Urinary bladder (tissue), 4 donors: ENCODE measurements around the gene LCN6. TPM values are rescaled to one million over a fixed set of nuclear protein-coding genes. Genes with fewer than 3 reads are reported as not detected.

Experiments used
- DNase-seq: peaks from one replicate; pipeline ENCODE4 v3.0.0-alpha.2; 2015; ENCODE audit errors: extremely low spot score
- H3K27ac ChIP-seq: one replicate; pipeline ENCODE4 v1.5.1; 2013; ENCODE audit warnings: low read depth, mild to moderate bottlenecking, moderate library complexity
- H3K36me3 ChIP-seq: one replicate; pipeline ENCODE4 v1.6.1; 2013; ENCODE audit warnings: mild to moderate bottlenecking, moderate library complexity; ENCODE audit not compliant: insufficient read depth
- H3K4me1 ChIP-seq: one replicate; pipeline ENCODE4 v1.6.1; 2013; ENCODE audit warnings: mild to moderate bottlenecking, moderate library complexity; ENCODE audit not compliant: insufficient read depth
- H3K4me3 ChIP-seq: one replicate; pipeline ENCODE4 v1.5.1; 2013; ENCODE audit warnings: low read depth, low read length
- WGBS: extraction: QIAGEN DNeasy Blood & Tissue Kit; methylation state at CpG from one replicate; pipeline ENCODE4 v1.1.7; 2013; 5-methylcytosine and 5-hydroxymethylcytosine counted together
- polyA plus RNA-seq: library from polyadenylated mRNA; stranded (reverse); fragments of 200-250 nt; gene quantifications from one replicate; pipeline ENCODE4 v1.2.3, GENCODE V29; 2013
- total RNA-seq: library from RNA; depleted of rRNA; stranded (reverse); fragments of >200 nt; gene quantifications from one replicate; pipeline ENCODE4 v1.2.3, GENCODE V29; 2014
- donor health status: healthy with polysubstance abuse.
- donor health status: healthy.

LCN6 gene
- total and polyA plus RNA-seq, 2 donors = 26.6 TPM; not detected in 1

DNA sequence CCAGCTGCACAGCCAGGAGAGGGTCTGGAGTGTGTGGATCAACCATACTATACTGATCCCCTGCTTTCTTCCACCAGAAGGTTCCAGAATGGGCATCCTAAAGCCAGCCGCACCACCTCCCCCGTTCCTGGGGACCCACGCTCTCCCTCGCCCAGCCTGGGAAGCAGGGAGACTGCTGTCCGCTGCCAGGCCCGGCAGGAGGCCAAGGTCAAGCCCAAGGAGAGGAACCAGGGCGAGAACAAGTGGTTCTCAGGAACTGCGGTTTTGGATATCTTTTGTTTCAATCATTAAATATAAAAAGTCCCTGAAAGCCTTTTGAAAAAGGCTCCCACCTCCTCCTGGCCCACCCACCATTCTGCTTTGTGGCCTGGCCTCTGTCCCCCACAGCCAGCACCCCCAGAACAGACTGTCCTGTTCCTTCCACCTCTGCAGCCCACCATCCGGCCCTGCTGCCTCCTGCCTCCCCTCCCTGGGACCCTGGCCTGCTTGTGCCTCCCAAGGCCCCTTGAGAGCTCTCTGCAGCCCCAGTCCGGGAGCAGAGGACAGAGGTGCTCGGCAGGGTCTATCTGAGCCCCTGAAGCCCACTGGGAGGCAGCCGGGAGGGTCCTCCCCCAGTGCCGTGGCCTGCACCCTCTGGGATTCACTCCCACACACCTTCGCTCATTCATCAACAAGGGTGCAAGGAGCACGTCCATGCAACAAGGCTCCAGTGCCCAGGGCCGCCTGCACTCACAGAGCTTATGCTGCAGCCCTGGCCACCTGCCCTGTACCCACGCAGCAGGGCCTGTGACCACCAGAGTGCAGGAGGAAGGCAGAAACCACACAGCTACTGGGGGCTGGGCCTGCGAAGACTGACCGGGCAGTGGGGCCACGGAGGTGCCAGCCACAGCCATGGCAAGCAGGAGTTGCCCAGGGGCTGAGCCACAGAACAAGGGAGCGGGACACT lies 614 bp upstream of the LCN6 start:
- Histone ChIP-seq H3K36me3 (no peaks in the 10 kb centered on the region), H3K27ac (no peak overlapping the region), H3K4me1 (no peaks in the 10 kb centered on the region), H3K4me3 (no peak overlapping the region)
- no peak for DNase-seq
- 76% methylated on average over 21 of the region's 21 CpGs for WGBS

DNA sequence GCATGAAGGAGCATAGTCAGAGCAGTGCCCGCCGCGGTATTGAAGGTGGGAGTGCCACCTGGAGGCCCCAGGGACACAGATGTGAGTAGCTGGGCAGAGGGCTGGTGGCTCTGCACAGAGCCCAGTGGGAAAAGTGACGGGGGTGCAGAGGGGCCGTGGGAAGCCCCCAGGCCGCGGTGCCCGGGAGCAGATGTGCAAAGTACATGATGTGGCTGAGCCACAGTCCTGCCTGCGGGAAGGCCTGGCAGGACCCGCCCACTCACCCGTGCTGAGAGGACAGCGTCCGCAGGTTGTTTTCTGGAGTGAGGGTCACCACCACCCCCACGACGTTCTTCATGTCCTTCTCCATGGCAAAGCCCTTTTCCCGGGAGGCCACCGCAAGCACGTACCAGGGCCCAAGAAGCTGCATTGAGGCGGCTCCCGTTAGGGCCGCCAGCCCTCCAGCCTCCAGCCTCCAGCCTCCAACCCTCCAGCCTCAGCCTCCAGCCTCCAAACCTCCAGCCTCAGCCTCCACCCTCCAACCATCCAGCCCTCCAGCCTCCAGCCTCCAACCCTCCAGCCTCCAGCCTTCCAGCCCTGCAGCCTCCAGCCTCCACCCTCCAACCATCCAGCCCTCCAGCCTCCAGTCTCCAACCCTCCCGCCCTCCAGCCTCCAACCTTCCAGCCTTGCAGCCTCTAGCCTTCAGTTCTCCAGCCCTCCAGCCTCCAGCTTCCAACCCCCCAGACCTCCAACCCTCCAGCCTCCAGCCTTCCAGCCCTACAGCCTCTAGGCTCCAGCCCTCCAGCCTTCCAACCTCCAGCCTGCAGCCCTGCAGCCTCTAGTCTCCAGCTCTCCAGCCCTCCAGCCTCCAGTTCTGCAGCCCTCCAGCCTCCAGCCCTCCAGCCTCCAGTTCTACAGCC lies 914 bp downstream of the LCN6 start:
- Histone ChIP-seq H3K4me1 (no peaks in the 10 kb centered on the region), H3K4me3 (no peak overlapping the region), H3K36me3 (no peaks in the 10 kb centered on the region), H3K27ac (no peak overlapping the region)
- DNase-seq = no peak
- WGBS = 89% methylated on average over 22 of the region's 22 CpGs

DNA sequence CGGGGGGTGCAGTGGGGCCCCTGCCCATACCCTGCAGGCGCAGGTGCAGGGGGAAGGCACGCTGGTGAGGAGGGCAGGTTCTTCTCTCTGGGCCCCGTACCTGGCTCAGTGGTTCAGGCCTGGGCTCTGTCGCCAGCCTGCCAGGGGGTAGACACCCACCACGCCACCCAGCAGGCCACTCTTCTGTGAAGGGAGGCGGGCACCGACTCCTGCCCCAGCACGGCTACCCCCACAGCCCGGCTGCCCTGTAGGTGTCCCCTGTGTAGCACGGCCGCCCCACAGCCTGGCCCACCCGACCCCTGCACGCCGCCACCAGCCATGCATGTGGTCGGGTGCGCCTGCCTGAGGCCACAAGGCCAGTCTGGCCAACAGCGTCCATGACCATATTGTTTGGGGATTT lies 1.7 kb downstream of the LCN6 start:
- no peak for DNase-seq
- WGBS = 94% methylated on average over 18 of the region's 18 CpGs
- H3K27ac ChIP-seq = no peak overlapping the region
- H3K4me3 ChIP-seq = no peak overlapping the region
- H3K36me3 ChIP-seq = no peaks in the 10 kb centered on the region
- H3K4me1 ChIP-seq = no peaks in the 10 kb centered on the region

DNA sequence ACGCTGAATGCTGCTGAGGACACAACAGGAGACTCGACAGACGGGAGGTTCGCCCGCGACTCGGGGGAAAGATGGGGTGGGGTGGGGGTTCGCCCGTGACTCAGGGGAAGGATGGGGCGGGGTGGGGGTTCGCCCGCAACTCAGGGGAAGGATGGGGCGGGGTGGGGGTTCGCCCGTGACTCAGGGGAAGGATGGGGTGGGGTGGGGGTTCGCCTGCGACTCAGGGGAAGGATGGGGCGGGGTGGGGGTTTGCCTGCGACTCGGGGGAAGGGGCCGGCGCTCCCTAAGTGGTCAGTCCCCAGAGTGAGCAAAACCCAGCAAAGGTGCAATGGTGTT lies 2.2 kb downstream of the LCN6 start:
- 79% methylated on average over 22 of the region's 22 CpGs for WGBS
- H3K36me3 ChIP-seq = no peaks in the 10 kb centered on the region
- H3K4me3 ChIP-seq = no peak overlapping the region

DNA sequence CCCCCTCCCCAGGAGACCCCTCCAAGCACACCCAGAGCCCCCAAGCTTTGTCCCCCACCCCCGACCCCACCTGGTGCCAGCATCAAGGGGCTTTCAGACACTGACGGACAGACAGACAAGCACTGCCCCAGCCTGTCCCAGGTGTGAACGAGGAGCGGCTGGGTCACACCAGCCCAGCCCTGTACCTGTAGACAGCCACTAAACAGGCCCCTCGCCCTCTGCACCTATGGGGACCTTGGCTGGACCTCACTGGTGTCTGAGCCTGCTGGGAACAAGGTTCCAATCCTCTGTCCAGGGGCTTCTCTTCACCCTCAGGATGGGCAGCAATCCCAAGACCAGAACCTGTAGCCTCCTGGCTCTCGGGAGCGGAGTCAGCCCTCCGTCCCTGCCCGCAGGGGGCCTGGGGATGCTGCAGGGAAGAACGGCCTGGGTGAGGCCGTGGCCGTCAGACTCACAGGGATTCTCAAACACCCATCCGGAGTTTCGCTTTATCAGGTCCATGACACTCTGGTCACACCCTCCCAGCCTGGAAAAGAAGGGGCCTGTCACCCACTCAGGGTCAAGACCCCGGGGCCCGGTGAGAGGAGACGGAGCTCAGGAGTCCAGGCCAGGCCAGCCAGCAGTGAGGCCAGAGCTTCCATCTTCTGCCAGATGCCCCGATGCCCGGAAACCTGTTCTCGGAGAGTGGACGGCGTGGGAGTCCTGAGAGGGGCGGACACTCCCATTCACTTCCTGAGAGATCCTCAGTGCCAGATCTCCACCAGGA lies 2.8 kb downstream of the LCN6 start:
- Histone ChIP-seq H3K36me3 (no peaks in the 10 kb centered on the region), H3K27ac (no peak overlapping the region), H3K4me3 (no peak overlapping the region), H3K4me1 (no peaks in the 10 kb centered on the region)
- no peak for DNase-seq
- 84% methylated on average over 23 of the region's 23 CpGs for WGBS

More for the DNA sequence above, 2.2 kb downstream of the LCN6 start:
- Histone ChIP-seq H3K4me1 (no peaks in the 10 kb centered on the region), H3K27ac (no peak overlapping the region)
- DNase-seq = no peak

DNA sequence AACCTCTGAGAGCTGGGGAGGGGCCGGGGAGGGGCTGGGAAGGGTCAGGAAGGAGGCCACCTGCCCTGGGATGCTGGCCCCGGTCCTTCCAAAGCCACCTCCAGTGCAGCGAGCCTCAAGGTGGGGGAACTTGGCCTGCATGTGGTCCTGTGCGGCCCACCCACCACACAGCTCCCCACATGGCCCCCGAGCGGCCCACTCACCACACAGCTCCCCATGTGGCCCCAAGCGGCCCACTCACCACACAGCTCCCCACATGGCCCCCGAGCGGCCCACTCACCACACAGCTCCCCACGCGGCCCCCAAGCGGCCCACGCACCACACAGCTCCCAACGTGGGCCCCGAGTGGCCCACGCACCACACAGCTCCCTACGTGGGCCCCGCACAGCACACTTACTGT lies 3.6 kb downstream of the LCN6 start:
- no peak overlapping the region for H3K27ac ChIP-seq
- H3K4me1 ChIP-seq = no peaks in the 10 kb centered on the region

DNA sequence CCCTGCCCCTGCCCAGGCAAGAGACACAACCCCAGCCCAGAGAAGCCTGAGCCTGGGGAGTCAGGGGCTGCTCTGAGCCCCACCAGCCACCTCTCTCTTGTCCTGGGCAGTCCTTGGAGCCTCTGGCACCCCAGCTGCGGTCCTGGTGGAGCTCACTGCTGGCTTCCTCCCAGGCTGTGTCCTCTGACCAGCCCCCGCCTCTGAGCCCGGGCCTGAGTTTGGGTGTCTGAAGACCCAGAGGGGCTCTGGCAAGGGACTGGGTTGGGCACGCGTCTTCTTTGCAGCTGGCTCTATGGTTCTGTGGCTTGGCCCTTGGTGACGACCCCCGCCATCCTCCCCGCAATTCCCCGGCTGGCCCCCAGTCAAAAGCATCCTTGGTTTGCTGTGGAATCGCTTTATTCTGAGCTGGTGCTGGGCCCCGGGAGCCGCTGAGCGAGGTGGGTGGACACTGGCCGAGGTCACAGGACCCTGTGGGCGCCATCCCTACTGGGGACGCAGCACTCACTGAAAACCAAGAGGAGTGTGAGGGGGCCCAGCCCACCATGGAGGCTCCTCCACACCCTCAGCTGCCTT lies 4.6 kb downstream of the LCN6 start:
- Histone ChIP-seq H3K36me3 (no peaks in the 10 kb centered on the region), H3K4me3 (no peak overlapping the region), H3K4me1 (no peaks in the 10 kb centered on the region), H3K27ac (no peak overlapping the region)
- 83% methylated on average over 16 of the region's 16 CpGs for WGBS
- no peak for DNase-seq

More for the DNA sequence above, 3.6 kb downstream of the LCN6 start:
- WGBS = 91% methylated on average over 18 of the region's 18 CpGs
- no peak overlapping the region for H3K4me3 ChIP-seq
- H3K36me3 ChIP-seq = no peaks in the 10 kb centered on the region
- DNase-seq = no peak

DNA sequence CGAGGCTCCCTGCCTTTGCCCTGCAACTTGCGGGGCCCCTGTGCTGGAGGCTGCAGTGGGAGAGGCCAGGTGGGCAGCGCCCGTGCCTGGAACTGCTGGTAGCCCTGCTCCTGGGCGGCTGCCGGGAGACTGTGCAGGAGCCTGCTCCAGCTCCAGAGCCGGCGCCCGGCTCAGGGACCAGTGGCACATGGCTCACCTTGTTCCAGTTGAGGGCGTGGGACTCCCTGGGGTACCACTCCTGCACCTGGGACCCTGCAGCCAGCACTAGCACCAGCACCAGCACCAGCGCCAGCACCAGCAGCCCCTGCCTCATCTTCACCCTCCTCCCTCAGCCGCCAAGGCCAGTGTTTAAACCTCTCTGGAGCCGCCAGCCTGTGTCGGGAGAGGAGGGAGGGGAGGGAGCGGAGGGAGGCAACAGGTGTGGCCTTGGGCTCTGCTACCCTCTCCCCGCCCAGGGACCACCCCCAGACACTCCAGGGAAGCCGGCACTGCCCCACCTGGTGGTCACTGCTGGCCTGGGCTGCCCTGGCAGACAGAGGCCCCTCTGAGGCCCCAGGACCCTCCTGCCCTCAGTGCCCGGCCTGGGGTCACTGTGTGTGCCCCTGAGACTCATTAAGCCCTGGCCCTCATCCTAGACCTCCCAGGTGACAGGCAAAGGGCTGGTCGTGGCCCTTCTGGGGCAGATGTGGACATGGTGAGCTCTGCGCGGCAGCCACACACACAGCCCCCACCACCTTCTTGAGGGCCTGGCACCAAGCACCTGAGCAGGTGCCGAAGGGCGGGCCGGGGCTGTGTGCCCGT lies 5.5 kb downstream of the LCN6 start, which contains the start of gene LCN10:
Gene LCN10, minus strand, starts transcription at position 350 of the 801 bp plus-strand sequence. Its CDS starts 37 bp downstream, at position 313.
- Histone ChIP-seq H3K27ac (no peak within 1 kb of the TSS), H3K36me3 (no peaks in the 10 kb centered on the region), H3K4me3 (no peak within 1 kb of the TSS), H3K4me1 (no peaks in the 10 kb centered on the region)
- DNase-seq = no peak
- 44% methylated on average over 25 of the region's 25 CpGs for WGBS

DNA sequence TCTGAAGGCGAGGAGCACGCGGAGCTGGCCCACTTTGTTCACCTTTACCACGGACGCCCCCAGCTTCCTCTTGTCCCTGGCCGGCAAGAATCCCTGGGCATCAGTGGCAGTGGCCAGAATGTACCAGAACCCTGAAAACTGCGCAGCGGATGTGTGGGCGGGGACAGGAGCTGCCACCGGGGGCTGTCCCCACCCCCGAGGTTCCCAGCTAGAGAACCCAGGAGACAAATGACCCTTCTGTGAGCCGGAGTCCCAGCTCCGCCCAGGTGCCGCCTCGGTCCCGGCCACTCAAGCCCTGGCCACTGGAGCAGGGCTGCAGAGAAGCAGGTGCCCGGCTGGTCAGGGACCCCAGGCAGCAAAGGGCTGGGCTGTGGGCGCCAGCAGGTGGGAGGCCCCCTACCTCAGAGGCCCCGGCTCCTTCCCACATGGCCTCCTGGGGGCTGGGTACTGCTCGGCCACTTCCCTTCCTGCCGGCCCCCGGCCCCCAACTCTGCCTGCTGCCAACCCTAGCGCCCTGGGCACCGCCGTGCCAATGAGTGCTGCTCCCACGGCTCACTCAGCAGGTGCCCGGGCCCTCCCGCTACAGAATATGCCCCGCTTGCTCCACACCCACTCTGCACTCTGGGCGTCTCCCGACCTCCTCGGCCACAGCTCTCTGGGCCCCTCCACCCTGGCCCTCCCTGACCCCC lies 6.3 kb downstream of the LCN6 start:
- no peaks in the 10 kb centered on the region for H3K4me1 ChIP-seq

DNA sequence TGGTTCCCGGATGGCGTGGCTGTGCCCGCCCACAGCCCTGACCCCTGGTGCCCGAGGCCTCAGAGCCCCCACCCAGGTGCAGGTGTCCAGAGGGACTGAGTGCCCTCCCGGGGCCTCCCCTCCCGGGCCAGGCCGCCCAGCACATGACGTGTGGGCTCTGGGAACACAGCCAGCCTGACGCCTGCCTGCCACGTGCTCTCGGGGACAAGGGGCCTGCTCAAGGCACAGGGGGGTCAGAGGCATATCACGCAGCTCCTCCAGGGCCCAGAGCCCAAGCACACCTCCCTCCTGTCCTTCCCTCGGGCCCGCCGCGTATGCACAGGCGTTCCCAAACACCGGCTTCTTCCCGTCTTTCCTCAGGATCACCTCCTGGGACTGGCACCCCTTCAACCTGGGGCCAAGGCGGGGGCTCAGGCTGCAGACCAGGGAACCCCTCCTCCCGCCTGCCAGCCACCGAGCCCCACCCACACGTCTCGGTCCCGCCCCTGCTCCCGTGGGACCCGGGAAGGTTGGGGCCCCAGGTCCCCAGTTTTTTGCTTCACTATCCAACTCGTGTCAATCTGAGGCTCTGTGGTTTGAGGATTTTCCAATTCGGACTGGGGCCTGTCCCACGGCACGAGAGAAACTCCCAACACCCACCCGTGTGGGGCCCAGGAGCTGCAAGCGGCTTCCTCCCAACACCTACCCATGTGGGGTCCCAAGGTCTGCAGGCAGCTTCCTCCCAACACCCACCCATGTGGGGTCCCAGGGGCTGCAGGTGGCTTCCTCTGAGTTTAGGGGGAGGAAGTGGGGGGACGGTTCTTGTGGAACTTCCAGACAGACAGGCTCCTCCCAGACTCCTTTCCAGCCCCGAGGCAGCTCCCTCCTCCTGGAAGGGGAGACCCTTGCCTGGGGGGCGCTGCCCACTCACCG lies 7.1 kb downstream of the LCN6 start:
- H3K4me1 ChIP-seq = no peaks in the 10 kb centered on the region
- no peak overlapping the region for H3K27ac ChIP-seq
- 18% methylated on average over 37 of the region's 37 CpGs for WGBS
- no peaks in the 10 kb centered on the region for H3K36me3 ChIP-seq
- no peak overlapping the region for H3K4me3 ChIP-seq
- no peak for DNase-seq

More for the DNA sequence above, 6.3 kb downstream of the LCN6 start:
- WGBS = 51% methylated on average over 32 of the region's 32 CpGs
- Histone ChIP-seq H3K4me3 (no peak overlapping the region), H3K27ac (no peak overlapping the region), H3K36me3 (no peaks in the 10 kb centered on the region)
- no peak for DNase-seq

DNA sequence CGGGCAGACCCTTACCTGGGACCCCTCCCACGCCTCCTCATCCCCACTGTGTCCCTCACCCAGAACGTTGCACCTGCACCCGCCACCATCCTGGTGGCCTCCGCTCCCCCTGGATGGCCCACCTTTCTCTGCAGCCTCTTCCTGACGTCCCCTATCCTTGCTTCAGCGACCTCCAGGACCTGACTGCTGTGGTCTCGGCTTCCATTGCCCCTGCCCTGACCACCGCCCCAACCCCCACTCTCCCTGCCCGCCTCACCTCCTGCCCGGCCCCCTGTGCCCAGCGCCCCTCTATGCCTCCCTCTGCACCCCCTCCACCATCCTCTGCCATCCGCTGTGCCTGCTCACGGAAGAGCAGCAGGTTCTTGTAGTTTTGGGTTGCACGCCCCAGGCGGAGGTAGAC lies 7.8 kb downstream of the LCN6 start:
- Histone ChIP-seq H3K4me1 (no peaks in the 10 kb centered on the region), H3K27ac (no peak overlapping the region), H3K36me3 (no peaks in the 10 kb centered on the region), H3K4me3 (no peak overlapping the region)
- 87% methylated on average over 16 of the region's 16 CpGs for WGBS
- DNase-seq = no peak
